Hypothalamus (tissue), 51 donors: ENCODE data around the gene TAF11L5.
"Not testable (repeated sequence)": the region's sequence is repeated elsewhere in the genome, so short reads cannot be mapped to it uniquely, and the experiment has no call there.

Source experiments
- DNase-seq, 51 donors: peaks; one replicate each; lab custom pipeline; 2025; lab: John Stamatoyannopoulos, UW

TAF11L5 gene

DNA sequence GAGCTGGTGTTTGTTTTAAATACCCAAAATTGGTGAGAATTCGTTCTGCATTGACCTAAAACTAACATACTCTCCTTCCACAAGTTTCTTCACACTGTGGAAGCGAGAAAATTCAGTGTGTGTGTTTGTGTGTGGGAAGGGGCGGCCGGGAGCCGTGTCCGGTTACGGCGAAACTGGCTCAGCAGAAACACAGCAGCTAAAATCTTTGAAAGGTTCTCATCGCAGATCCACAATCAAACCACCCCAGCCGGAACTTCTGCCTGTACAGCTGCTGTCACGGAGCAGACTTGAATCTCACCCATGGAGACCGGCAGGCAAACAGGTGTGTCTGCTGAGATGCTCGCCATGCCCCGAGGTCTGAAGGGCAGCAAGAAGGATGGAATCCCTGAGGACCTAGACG, at the start of gene TAF11L5:
Gene TAF11L5 (plus strand): TSS at position 301 of the 400 bp plus-strand sequence.
- not testable (repeated sequence) for DNase-seq

DNA sequence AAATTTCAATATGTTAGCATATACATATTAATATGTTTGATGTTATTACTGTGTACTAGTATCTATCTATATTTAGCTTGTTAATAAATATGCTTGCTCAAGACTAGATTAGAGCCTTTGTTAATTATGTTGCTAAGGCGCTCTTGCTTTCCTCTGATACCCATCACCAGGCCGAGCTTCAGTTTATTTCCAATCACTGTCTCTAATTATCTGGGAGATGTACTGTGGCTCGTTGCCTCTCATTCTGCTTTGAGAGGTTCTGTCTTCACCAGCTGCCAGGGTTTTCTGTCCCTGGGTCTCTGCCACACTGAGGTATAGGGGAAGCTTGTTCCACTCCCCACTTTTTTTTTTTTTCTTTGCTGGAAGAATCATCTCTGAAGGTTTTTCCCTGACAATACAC, 48.0 kb upstream of the TAF11L5 start:
- no peak for DNase-seq

DNA sequence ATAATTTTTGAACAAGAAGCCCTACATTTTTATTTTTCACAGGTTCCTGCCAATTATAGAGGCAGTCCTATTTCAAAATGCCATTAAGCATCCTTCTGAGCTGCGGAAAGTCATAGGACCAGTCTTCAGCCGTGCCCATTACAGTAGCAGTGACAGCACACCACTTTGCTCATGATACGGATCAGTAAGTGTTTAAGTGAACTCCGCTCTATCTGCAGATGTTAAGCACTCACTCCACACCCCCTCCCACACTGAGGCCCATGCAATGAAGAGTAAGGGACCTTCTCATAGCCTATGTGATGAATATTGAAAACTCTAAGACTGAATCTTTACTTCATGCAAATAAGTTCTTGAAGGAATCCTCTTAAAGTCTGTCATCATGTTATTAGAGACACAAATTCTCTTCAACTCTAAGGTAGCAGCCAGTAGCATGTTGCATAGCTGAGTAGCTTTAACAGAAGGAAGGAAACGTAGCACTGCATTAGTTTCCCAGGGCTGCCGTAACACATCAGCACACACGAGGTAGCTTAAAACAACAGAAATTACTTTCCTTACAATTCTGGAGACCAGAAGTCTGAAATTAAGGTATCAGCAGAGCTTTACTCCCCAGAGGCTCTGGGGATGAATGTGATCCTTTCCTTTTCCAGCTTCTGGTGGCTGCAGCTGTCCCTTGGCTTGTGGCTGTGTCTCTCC, 47.3 kb upstream of the TAF11L5 start:
- no peak for DNase-seq

DNA sequence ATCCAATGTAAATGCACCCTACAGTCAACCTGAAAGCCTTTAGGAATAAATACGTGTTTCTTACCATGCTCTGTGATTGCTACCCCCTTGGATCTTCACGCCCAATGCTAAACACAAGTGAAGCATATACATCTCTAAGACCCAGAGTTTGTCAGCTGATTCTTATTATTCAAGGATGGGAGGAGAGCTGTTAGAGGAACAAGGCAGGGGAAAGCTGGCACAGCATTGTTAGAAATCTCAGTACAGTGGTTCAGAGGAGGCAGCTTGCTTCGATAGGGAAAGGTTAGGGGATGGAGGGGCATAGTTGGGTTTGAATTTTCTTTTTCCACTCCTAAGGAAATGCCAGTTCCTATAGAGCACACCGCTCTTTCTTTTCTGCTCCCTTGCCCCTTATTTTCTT, 43.7 kb upstream of the TAF11L5 start:
- DNase-seq, result no peak

DNA sequence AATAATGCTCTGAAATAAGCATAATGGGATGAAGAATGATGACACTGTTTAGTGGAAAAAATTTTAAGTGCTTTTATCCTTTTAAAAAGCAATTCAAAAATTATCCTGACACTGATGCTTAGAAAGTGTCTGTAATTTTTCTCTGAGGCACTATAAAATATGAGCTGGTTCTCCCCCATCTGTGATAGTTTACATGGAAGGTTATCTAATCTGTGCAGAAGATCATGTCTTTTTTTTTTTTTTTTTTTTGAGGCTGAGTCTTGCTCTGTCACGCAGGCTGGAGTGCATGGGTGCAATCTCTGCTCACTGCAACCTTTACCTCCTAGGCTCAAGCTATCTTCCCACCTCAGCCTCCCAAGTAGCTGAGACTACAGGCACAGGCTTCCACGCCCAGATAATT, 42.2 kb upstream of the TAF11L5 start:
- no peak for DNase-seq

DNA sequence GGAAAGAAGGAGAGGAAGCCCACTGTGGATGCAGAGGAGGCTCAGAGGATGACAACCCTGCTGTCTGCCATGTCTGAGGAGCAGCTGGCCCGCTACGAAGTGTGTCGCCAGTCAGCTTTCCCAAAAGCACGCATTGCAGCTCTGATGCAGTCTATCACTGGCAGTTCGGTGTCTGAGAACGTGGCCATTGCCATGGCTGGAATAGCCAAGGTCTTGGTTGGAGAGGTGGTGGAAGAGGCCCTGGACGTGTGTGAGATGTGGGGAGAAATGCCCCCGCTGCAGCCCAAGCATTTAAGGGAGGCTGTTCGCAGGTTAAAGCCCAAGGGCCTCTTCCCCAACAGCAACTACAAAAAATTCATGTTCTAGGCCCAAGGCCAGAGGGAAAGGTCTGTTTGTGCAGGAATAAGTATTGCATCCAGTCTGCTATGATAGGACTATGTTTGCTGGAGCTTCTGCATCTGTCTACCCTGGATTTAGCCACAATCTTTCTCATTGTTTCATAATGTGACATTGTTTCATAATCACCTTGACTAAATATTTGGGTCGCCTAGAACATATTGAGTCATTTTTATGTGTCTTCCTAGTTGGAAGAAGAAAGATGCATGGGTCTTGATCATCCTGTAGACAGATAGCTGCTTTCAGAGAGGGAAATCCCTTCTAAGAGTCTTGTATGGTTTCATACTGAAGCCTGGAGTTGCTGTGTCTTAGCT, 38.4 kb upstream of the TAF11L5 start:
- DNase-seq, result not testable (repeated sequence)

DNA sequence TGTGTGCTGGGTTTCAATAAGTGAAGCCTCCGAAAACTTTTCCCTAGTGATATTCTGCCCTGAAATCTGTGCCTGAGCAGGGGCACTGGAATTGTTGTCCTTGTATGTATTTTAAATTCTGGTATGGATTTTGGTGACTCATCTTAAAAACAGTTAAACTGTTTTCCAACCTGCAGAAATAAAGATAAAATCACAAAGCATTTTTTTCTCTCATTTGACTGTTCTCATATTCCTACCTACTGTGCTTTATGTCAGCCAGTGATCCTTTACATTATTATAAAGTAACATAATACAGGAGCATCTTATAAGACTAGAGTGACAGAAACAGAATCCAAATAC, 37.9 kb upstream of the TAF11L5 start:
- no peak for DNase-seq

DNA sequence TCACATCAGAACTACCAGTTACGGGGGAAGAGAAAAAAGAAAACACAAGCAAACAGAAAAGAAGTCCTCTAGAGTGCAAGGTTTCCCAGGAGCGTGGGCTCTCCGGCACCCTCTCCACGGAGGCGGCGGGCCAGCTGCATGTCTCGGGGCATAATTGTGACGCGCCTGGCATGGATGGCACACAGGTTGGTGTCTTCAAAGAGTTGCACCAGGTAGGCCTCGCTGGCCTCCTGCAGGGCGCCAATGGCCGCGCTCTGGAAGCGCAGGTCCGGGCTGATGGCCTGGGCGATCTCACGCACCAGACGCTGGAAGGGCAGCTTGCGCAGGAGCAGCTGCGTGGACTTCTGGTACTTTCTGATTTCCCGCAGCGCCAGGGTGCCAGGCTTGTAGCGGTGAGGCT, 33.8 kb upstream of the TAF11L5 start:
- not testable (repeated sequence) for DNase-seq

DNA sequence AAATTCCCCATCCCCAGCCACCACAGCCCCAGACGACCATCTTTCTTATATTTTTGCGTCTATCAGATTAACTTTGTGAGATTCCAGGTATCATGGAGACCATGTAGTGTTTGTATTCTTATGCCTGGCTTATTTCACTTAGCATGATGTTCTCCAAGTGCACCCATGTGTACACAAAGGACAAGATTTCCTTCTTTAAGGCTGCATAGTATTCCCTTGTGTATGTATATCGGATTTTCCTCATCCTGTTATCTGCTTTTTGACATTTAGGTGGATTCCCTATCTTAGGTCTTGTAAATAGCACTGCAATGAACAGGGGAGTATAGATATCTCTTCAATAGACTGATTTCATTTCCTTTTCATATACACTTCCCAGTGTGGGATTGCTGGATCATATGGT, 32.3 kb upstream of the TAF11L5 start:
- DNase-seq, result no peak

DNA sequence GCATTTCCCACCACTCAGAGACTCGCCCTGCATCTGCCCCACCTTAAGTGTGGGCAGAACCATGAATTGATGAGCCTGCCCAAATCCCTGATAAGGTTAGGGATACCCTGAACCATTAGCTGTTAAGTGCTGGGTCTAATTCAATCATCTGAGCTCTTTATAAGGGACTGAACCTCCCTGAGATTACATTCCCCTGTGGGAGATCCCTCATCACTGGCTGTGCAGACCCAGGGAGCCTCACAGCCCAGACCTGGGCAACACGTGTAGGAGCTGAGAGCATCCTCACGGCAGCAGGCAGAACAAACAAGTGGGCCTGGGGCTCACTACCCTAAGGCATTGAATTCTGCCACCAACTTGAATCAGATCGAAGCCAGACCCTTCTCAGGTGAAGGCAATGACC, 27.6 kb upstream of the TAF11L5 start:
- DNase-seq, result no peak

DNA sequence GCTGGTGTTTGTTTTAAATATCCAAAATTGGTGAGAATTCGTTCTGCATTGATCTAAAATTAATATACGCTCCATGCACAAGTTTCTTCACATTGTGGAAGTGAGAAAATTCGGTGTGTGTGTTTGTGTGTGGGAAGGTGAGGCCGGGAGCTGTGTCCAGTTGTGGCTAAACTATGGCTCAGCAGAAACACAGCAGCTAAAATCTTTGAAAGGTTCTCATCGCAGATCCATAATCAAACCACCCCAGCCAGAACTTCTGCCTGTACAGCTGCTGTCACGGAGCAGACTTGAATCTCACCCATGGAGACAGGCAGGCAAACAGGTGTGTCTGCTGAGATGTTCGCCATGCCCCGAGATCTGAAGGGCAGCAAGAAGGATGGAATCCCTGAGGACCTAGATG, 27.1 kb upstream of the TAF11L5 start, which contains the start of gene TAF11L2:
Gene TAF11L2 (plus strand): TSS at position 301 of the 400 bp plus-strand sequence.
- DNase-seq, result not testable (repeated sequence)

DNA sequence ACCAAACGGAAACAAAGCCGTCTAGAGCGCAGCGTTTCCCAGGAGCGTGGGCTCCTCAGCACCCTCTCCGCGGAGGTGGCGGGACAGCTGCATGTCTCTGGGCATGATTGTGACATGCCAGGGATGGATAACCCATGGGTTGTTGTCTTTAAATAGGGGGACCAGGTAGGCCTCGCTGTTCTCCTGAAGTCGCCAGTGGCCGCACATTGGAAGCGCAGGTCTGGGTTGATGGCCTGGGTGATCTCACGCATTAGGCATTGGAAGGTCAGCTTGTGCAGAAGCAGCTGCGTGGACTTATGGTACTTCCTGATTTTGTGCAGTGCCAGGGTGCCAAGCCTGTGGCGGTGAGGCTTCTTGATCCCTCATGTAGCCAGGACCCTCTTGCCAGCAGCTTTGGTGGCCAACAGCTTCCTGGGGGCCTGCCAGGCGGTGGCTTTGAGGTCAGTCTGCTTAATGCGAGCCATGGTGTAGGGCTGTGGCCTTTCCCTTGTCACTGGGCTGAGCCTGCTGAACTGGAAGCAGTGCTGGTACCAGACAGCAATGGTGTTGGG, 13.2 kb upstream of the TAF11L5 start:
- no peak for DNase-seq

DNA sequence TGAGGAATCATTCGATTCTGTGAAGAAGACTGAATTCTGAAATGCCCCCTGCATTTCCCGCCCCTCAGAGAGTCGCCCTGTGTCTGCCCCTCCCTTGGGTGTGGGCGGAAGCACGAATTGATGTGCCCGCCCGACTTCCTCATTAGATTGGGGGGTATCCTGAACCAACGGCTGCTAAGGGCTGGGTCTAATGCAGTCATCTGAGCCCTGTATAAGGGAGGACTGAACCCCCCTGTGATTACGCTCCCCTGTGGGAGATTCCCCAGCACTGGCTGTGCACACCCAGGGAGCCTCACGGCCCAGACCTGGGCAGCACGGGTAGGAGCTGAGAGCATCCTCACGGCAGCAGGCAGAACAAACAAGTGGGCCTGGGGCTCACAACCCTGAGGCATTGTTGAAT, 7.5 kb upstream of the TAF11L5 start:
- DNase-seq, result not testable (repeated sequence)

DNA sequence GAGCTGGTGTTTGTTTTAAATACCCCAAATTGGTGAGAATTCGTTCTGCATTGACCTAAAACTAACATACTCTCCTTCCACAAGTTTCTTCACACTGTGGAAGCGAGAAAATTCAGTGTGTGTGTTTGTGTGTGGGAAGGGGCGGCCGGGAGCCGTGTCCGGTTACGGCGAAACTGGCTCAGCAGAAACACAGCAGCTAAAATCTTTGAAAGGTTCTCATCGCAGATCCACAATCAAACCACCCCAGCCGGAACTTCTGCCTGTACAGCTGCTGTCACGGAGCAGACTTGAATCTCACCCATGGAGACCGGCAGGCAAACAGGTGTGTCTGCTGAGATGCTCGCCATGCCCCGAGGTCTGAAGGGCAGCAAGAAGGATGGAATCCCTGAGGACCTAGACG, 7.0 kb upstream of the TAF11L5 start, which contains the start of gene TAF11L3:
Gene TAF11L3 (plus strand): TSS at position 301 of the 400 bp plus-strand sequence.
- DNase-seq, result not testable (repeated sequence)

DNA sequence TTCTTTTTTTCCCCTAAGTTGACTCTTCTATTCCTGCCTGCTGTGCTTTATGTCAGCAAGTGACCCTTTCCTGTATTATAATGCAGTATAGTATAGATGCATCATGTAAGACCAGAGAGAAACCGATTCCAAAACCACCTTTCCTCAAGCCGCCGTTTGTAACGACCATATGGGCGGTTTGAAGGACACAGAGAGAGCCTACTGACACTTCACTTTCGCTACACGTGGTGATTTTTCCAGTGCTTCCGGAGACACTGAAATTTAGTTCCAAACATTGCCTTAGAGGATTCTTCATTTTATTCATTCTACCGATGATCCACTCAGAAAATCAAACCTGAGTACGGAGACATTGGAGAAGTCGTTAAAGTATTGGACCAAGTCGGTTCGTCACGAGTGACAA, 5.5 kb upstream of the TAF11L5 start:
- not testable (repeated sequence) for DNase-seq

DNA sequence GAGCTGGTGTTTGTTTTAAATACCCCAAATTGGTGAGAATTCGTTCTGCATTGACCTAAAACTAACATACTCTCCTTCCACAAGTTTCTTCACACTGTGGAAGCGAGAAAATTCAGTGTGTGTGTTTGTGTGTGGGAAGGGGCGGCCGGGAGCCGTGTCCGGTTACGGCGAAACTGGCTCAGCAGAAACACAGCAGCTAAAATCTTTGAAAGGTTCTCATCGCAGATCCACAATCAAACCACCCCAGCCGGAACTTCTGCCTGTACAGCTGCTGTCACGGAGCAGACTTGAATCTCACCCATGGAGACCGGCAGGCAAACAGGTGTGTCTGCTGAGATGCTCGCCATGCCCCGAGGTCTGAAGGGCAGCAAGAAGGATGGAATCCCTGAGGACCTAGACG, 3.5 kb upstream of the TAF11L5 start, which contains the start of gene TAF11L4:
Gene TAF11L4 (plus strand): TSS at position 301 of the 400 bp plus-strand sequence.
- DNase-seq, result not testable (repeated sequence)

DNA sequence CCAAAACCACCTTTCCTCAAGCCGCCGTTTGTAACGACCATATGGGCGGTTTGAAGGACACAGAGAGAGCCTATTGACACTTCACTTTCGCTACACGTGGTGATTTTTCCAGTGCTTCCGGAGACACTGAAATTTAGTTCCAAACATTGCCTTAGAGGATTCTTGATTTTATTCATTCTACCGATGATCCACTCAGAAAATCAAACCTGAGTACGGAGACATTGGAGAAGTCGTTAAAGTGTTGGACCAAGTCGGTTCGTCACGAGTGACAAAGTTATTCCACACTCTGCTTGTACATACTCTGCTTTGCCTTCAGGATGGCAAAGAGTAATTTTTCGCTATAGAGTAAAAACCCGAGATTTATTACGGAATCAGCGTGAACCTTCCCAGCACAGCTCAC, 1.5 kb downstream of the TAF11L5 start:
- not testable (repeated sequence) for DNase-seq

DNA sequence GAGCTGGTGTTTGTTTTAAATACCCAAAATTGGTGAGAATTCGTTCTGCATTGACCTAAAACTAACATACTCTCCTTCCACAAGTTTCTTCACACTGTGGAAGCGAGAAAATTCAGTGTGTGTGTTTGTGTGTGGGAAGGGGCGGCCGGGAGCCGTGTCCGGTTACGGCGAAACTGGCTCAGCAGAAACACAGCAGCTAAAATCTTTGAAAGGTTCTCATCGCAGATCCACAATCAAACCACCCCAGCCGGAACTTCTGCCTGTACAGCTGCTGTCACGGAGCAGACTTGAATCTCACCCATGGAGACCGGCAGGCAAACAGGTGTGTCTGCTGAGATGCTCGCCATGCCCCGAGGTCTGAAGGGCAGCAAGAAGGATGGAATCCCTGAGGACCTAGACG, 3.3 kb downstream of the TAF11L5 start, which contains the start of gene TAF11L6:
Gene TAF11L6 (plus strand): TSS at position 301 of the 400 bp plus-strand sequence.
- not testable (repeated sequence) for DNase-seq
